ENCODE measurements around the gene ATXN10.

ATXN10 gene

GRCh38 chr22:45644714-45645113 lies 26.9 kb upstream of the ATXN10 start:
- no peak overlapping the region for H3K4me3 ChIP-seq (ENCODE audit: low read depth, low read length)
- no peak for DNase-seq (ENCODE audit: low read depth)
- TF ChIP-seq CTCF (IDR thresholded peaks at IDR 0.05; ENCODE audit: insufficient read depth, low read depth, low read length, missing control alignments), result no peak

- H3K4me3 ChIP-seq (ENCODE audit: low read depth, low read length), result no peak overlapping the region
Observed at GRCh38 chr22:45645150-45645525, 26.5 kb upstream of the ATXN10 start.

GRCh38 chr22:45645526-45646414 lies 25.9 kb upstream of the ATXN10 start:
- DNase-seq (ENCODE audit: low read depth), result peak; percentile 76
- H3K4me3 ChIP-seq (ENCODE audit: low read depth, low read length), result no peak overlapping the region
- peak; percentile 86 for TF ChIP-seq CTCF (IDR thresholded peaks at IDR 0.05; ENCODE audit: insufficient read depth, low read depth, low read length, missing control alignments)

More at GRCh38 chr22:45645150-45645525, 26.5 kb upstream of the ATXN10 start:
- DNase-seq (ENCODE audit: low read depth), result no peak
- no peak for TF ChIP-seq CTCF (IDR thresholded peaks at IDR 0.05; ENCODE audit: insufficient read depth, low read depth, low read length, missing control alignments)

GRCh38 chr22:45647532-45648225 lies 24.0 kb upstream of the ATXN10 start:
- DNase-seq (ENCODE audit: low read depth), result no peak
- TF ChIP-seq CTCF (IDR thresholded peaks at IDR 0.05; ENCODE audit: insufficient read depth, low read depth, low read length, missing control alignments), result no peak
- H3K4me3 ChIP-seq (ENCODE audit: low read depth, low read length), result no peak overlapping the region

- no peak overlapping the region for H3K4me3 ChIP-seq (ENCODE audit: low read depth, low read length)
- peak; percentile 31 for DNase-seq (ENCODE audit: low read depth)
Observed at GRCh38 chr22:45648301-45649117, 23.1 kb upstream of the ATXN10 start.

More at GRCh38 chr22:45648301-45649117, 23.1 kb upstream of the ATXN10 start:
- TF ChIP-seq CTCF (IDR thresholded peaks at IDR 0.05; ENCODE audit: insufficient read depth, low read depth, low read length, missing control alignments), result no peak

Data from GM12865 (cell line).